Myocyte (in vitro differentiated cells): ENCODE results near the gene NSUN6. TPM values are rescaled to one million over a fixed set of nuclear protein-coding genes. Genes with fewer than 3 reads are reported as not detected.

ENCODE experiments used
- DNase-seq: peaks from one replicate; pipeline ENCODE4 v3.0.0-alpha.2; 2012; ENCODE audit warnings: low read depth
- total RNA-seq: library from RNA; depleted of rRNA; stranded (reverse); fragments of >200 nt; gene quantifications from 2 replicates; pipeline ENCODE4 v1.2.3, GENCODE V29; 2014

Gene NSUN6
- total RNA-seq, 1 donor from 2014 or later = 5.5 TPM

- no peak for DNase-seq
Observed at GRCh38 chr10:18504161-18504560, 147.2 kb downstream of the NSUN6 start.

GRCh38 chr10:18501629-18502028 is 149.8 kb downstream of the NSUN6 start:
- DNase-seq = no peak

GRCh38 chr10:18501198-18501597 is 150.2 kb downstream of the NSUN6 start:
- DNase-seq = peak; percentile 23

GRCh38 chr10:18500576-18500975 is 150.8 kb downstream of the NSUN6 start:
- DNase-seq = no peak

- no peak for DNase-seq
Observed at GRCh38 chr10:18498998-18499397, 152.4 kb downstream of the NSUN6 start.

GRCh38 chr10:18497806-18498369 is 153.5 kb downstream of the NSUN6 start:
- DNase-seq = no peak

Other genes starting within 250 kb of the NSUN6 start
- 16.1 and 17.4 TPM in 2 replicates for gene ARL5B, start 7.8 kb upstream of the NSUN6 start, total RNA-seq